Progenitor cell of endocrine pancreas (in vitro differentiated cells): ENCODE results near the gene SEC23A. TPM values are rescaled to one million over a fixed set of nuclear protein-coding genes. Genes with fewer than 3 reads are reported as not detected.
"Not testable (repeated sequence)": the region's sequence is repeated elsewhere in the genome, so short reads cannot be mapped to it uniquely, and the experiment has no call there.

Experiments
- DNase-seq: peaks from one replicate; pipeline ENCODE4 v3.0.0; 2021; ENCODE audit warnings: low spot score; ENCODE audit not compliant: unreplicated experiment
- H3K27ac Mint-ChIP-seq: 2 replicates; pipeline ENCODE4 v1.8.0; 2021; ENCODE audit warnings: mild to moderate bottlenecking, moderate library complexity, mixed read lengths
- H3K27me3 Mint-ChIP-seq: 2 replicates; pipeline ENCODE4 v1.8.0; 2021; ENCODE audit warnings: mixed read lengths
- H3K36me3 Mint-ChIP-seq: 2 replicates; pipeline ENCODE4 v1.8.0; 2022; ENCODE audit warnings: mixed read lengths; ENCODE audit not compliant: insufficient read depth
- H3K4me1 Mint-ChIP-seq: 2 replicates; pipeline ENCODE4 v1.8.0; 2021; ENCODE audit warnings: low read depth, mixed read lengths
- H3K4me3 Mint-ChIP-seq: 2 replicates; pipeline ENCODE4 v1.8.0; 2021; ENCODE audit warnings: low read depth, mild to moderate bottlenecking, moderate library complexity, mixed read lengths
- H3K9me3 Mint-ChIP-seq: 2 replicates; pipeline ENCODE4 v1.8.0; 2021; ENCODE audit warnings: low read depth, mixed read lengths
- CTCF ChIP-seq: fragments of 200-600 bp; sonication (generic); IDR thresholded peaks from one replicate; pipeline ENCODE4 v1.5.0; 2021; ENCODE audit warnings: antibody characterized with exemption, mild to moderate bottlenecking; ENCODE audit not compliant: unreplicated experiment
- total RNA-seq: library from RNA; stranded (reverse); gene quantifications from 2 replicates; pipeline ENCODE4 v1.2.1, GENCODE V29; 2021

SEC23A gene
- total RNA-seq, 1 donor from 2014 or later = 69.5 TPM

- Mint-ChIP-seq H3K4me1 (no peaks in the 10 kb centered on the region), H3K27me3 (no peaks in the 10 kb centered on the region), H3K9me3 (no peaks in the 10 kb centered on the region), H3K36me3 (peaks cover 41% of the 10 kb centered on the region), H3K4me3 (no peak overlapping the region), H3K27ac (no peak overlapping the region)
- TF ChIP-seq CTCF = no peak
- no peak for DNase-seq
Observed at GRCh38 chr14:39083127-39083526, 19.9 kb downstream of the SEC23A start.

GRCh38 chr14:39080886-39081285 is 22.1 kb downstream of the SEC23A start:
- Mint-ChIP-seq H3K4me3 (no peak overlapping the region), H3K27me3 (no peaks in the 10 kb centered on the region), H3K4me1 (no peaks in the 10 kb centered on the region), H3K36me3 (peaks cover 36% of the 10 kb centered on the region), H3K27ac (peak overlapping the region; percentile 31), H3K9me3 (no peaks in the 10 kb centered on the region)
- no peak for DNase-seq
- TF ChIP-seq CTCF = no peak

- Mint-ChIP-seq H3K36me3 (peaks cover 41% of the 10 kb centered on the region), H3K27ac (no peak overlapping the region), H3K4me3 (no peak overlapping the region), H3K4me1 (no peaks in the 10 kb centered on the region), H3K27me3 (no peaks in the 10 kb centered on the region), H3K9me3 (no peaks in the 10 kb centered on the region)
- no peak for DNase-seq
- TF ChIP-seq CTCF = no peak
Observed at GRCh38 chr14:39071096-39071495, 31.9 kb downstream of the SEC23A start.

- DNase-seq = no peak
- no peaks in the 10 kb centered on the region for H3K4me1 Mint-ChIP-seq
- peaks cover 44% of the 10 kb centered on the region for H3K36me3 Mint-ChIP-seq
- no peak overlapping the region for H3K4me3 Mint-ChIP-seq
- no peak for TF ChIP-seq CTCF
- H3K27ac Mint-ChIP-seq = no peak overlapping the region
- H3K9me3 Mint-ChIP-seq = peaks cover 6% of the 10 kb centered on the region
- H3K27me3 Mint-ChIP-seq = no peaks in the 10 kb centered on the region
Observed at GRCh38 chr14:39069923-39070322, 33.1 kb downstream of the SEC23A start.

- not testable (repeated sequence) for H3K9me3 Mint-ChIP-seq, H3K27me3 Mint-ChIP-seq, H3K4me1 Mint-ChIP-seq, DNase-seq, H3K4me3 Mint-ChIP-seq
- Mint-ChIP-seq H3K27ac (peak overlapping the region; percentile 4), H3K36me3 (peaks cover 46% of the 10 kb centered on the region)
Observed at GRCh38 chr14:39069169-39069805, 33.7 kb downstream of the SEC23A start.

- Mint-ChIP-seq H3K27ac (no peak overlapping the region), H3K4me1 (no peaks in the 10 kb centered on the region)
Observed at GRCh38 chr14:39060818-39061437, 42.1 kb downstream of the SEC23A start.

More at GRCh38 chr14:39060818-39061437, 42.1 kb downstream of the SEC23A start:
- no peak for TF ChIP-seq CTCF
- H3K9me3 Mint-ChIP-seq = peaks cover 19% of the 10 kb centered on the region
- no peak overlapping the region for H3K4me3 Mint-ChIP-seq
- DNase-seq = no peak
- peaks cover 67% of the 10 kb centered on the region for H3K36me3 Mint-ChIP-seq
- no peaks in the 10 kb centered on the region for H3K27me3 Mint-ChIP-seq
